GM18868 (cell line): Measurements from ENCODE around the gene AIF1L.

Experiments
- ATAC-seq: cut with Tn5 transposase; IDR thresholded peaks from one replicate; pipeline ENCODE4 v1.9.1; 2021; ENCODE audit warnings: mild to moderate bottlenecking, moderate library complexity; ENCODE audit not compliant: unreplicated experiment

AIF1L gene

GRCh38 chr9:131096269-131097125, at the start of gene AIF1L:
TSS of gene AIF1L (plus strand) at chr9:131096531. CDS start at chr9:131096630, 99 bp downstream.
- ATAC-seq = no peak

- ATAC-seq = peak; percentile 58
These were observed 49.6 kb upstream of the AIF1L start for GRCh38 chr9:131046581-131047202.

- no peak for ATAC-seq
These were observed 48.0 kb upstream of the AIF1L start for GRCh38 chr9:131048332-131048731.

GRCh38 chr9:131048820-131049219, 47.5 kb upstream of the AIF1L start:
- ATAC-seq = no peak

- no peak for ATAC-seq
These were observed 46.3 kb upstream of the AIF1L start for GRCh38 chr9:131049829-131050715.

- no peak for ATAC-seq
These were observed 45.5 kb upstream of the AIF1L start for GRCh38 chr9:131050831-131051230.

- ATAC-seq = no peak
These were observed 44.5 kb upstream of the AIF1L start for GRCh38 chr9:131051592-131052517.

- no peak for ATAC-seq
These were observed 42.4 kb upstream of the AIF1L start for GRCh38 chr9:131053896-131054295.

- ATAC-seq = no peak
These were observed 39.4 kb upstream of the AIF1L start for GRCh38 chr9:131056781-131057506.

- ATAC-seq = no peak
These were observed 35.3 kb upstream of the AIF1L start for GRCh38 chr9:131060900-131061630.

- no peak for ATAC-seq
These were observed 33.4 kb upstream of the AIF1L start for GRCh38 chr9:131062969-131063368.

- ATAC-seq = no peak
These were observed 30.7 kb upstream of the AIF1L start for GRCh38 chr9:131065599-131065998.

GRCh38 chr9:131067625-131068024, 28.7 kb upstream of the AIF1L start:
- no peak for ATAC-seq

GRCh38 chr9:131068076-131068816, 28.1 kb upstream of the AIF1L start:
- ATAC-seq = no peak

GRCh38 chr9:131069699-131070098, 26.6 kb upstream of the AIF1L start:
- no peak for ATAC-seq

- no peak for ATAC-seq
These were observed 24.0 kb upstream of the AIF1L start for GRCh38 chr9:131072107-131072870.

GRCh38 chr9:131072871-131073237, 23.5 kb upstream of the AIF1L start:
- no peak for ATAC-seq
